GM12874 (cell line): ENCODE measurements around the gene PAM16.

ENCODE experiments used
- CTCF ChIP-seq: IDR thresholded peaks from 2 replicates; pipeline ENCODE4 v1.5.1; 2011; ENCODE audit warnings: low read depth, mild to moderate bottlenecking, control low read depth, low read length, moderate library complexity; ENCODE audit not compliant: insufficient read depth

Gene PAM16

GRCh38 chr16:4371357-4372000 is 20.4 kb upstream of the PAM16 start, which contains the start of gene VASN:
Gene VASN (plus strand): TSS chr16:4371848. CDS start chr16:4380878, 9,030 bp downstream.
- no peak for TF ChIP-seq CTCF

GRCh38 chr16:4370570-4371356 is 19.6 kb upstream of the PAM16 start:
- TF ChIP-seq CTCF: no peak

- TF ChIP-seq CTCF: no peak
Measured at GRCh38 chr16:4370151-4370550, 19.0 kb upstream of the PAM16 start.

- TF ChIP-seq CTCF: no peak
Measured at GRCh38 chr16:4369007-4369733, 18.0 kb upstream of the PAM16 start.

GRCh38 chr16:4367393-4367856 is 16.3 kb upstream of the PAM16 start:
- no peak for TF ChIP-seq CTCF

- no peak for TF ChIP-seq CTCF
Measured at GRCh38 chr16:4366016-4366415, 14.9 kb upstream of the PAM16 start.

- no peak for TF ChIP-seq CTCF
Measured at GRCh38 chr16:4365615-4366014, 14.5 kb upstream of the PAM16 start.
